OCI-LY3 (cell line): ENCODE data around the gene DYRK1A.

ENCODE experiments used
- CTCF ChIP-seq: fragments of 200-600, 300-600 bp; sonication (generic); IDR thresholded peaks from 2 replicates; pipeline ENCODE4 v1.5.1; 2014; ENCODE audit warnings: antibody characterized with exemption, low read length, low read depth
- EZH2phosphoT487 ChIP-seq: fragments of 200-600 bp; shearing (Covaris generic); IDR thresholded peaks from 2 replicates; pipeline ENCODE4 v1.6.1; 2018; ENCODE audit warnings: antibody characterized with exemption, mixed run types, low read depth

GRCh38 chr21:37370152-37371040 is 3.8 kb downstream of the DYRK1A start:
- no peak for TF ChIP-seq CTCF
- no peak for TF ChIP-seq EZH2phosphoT487
